IgD-negative memory B cell (primary cell): Measurements from ENCODE around the gene LEPR. TPM values are rescaled to one million over a fixed set of nuclear protein-coding genes. Genes with fewer than 3 reads are reported as not detected.
A peak's percentile ranks its signal among the peaks of the same experiment; 100 is the strongest.
"Not testable (repeated sequence)": the region's sequence is repeated elsewhere in the genome, so short reads cannot be mapped to it uniquely, and the experiment has no call there.

Experiments used
- H3K27ac Mint-ChIP-seq, 3 donors: one replicate each; pipeline ENCODE4 v1.8.0; 2020 to 2022; ENCODE audit warnings: mild to moderate bottlenecking in 3 of 3, mixed read lengths in 3 of 3, moderate library complexity in 1 of 3
- H3K27me3 Mint-ChIP-seq: one replicate; pipeline ENCODE4 v1.8.0; 2021; ENCODE audit warnings: mixed read lengths
- H3K36me3 Mint-ChIP-seq: one replicate; pipeline ENCODE4 v1.8.0; 2020; ENCODE audit warnings: mild to moderate bottlenecking, mixed read lengths
- H3K4me1 Mint-ChIP-seq, 3 donors: one replicate each; pipeline ENCODE4 v1.8.0; 2020 to 2022; ENCODE audit warnings: mixed read lengths in 3 of 3, mild to moderate bottlenecking in 1 of 3
- H3K4me3 Mint-ChIP-seq, 4 donors: one replicate each; pipeline ENCODE4 v1.8.0; 2020 to 2022; ENCODE audit warnings: mild to moderate bottlenecking in 4 of 4, mixed read lengths in 4 of 4, moderate library complexity in 3 of 4
- H3K9me3 Mint-ChIP-seq, 3 donors: one replicate each; pipeline ENCODE4 v1.8.0; 2020 to 2021; ENCODE audit warnings: mixed read lengths in 3 of 3, mild to moderate bottlenecking in 1 of 3
- polyA plus RNA-seq: library from polyadenylated mRNA; unstranded; fragments of 300-500 nt; fragmentation: Illumina TruSeq; gene quantifications from one replicate; pipeline ENCODE4 v1.2.3, GENCODE V29; 2021

The LEPR gene
- polyA plus RNA-seq, 1 donor from 2014 or later, result 0.40 TPM

DNA sequence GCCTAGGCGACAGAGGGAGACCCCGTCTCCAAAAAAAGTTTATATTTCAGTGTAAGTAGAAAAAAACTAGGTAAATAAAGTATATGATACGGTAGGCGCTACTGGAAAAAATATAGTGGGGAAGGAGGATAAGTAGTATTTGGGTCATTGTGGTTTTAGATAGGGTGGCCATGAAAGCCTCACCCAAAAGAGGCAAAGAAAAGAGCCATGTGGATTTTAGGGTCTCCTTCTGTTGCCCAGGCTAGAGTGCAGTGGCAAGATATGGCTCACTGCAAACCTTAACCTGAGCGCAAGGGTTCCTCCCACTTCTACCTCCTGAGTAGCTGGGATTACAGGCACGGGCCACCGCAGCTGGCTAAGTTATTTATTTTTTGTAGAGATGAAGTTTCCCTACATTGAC is 17.1 kb downstream of the LEPR start:
- Mint-ChIP-seq H3K27ac (no peak overlapping the region), H3K9me3 (no peaks in the 10 kb centered on the region), H3K27me3 (peaks cover 3% of the 10 kb centered on the region), H3K36me3 (peaks cover 6% of the 10 kb centered on the region), H3K4me3 (no peak overlapping the region), H3K4me1 (no peaks in the 10 kb centered on the region)

DNA sequence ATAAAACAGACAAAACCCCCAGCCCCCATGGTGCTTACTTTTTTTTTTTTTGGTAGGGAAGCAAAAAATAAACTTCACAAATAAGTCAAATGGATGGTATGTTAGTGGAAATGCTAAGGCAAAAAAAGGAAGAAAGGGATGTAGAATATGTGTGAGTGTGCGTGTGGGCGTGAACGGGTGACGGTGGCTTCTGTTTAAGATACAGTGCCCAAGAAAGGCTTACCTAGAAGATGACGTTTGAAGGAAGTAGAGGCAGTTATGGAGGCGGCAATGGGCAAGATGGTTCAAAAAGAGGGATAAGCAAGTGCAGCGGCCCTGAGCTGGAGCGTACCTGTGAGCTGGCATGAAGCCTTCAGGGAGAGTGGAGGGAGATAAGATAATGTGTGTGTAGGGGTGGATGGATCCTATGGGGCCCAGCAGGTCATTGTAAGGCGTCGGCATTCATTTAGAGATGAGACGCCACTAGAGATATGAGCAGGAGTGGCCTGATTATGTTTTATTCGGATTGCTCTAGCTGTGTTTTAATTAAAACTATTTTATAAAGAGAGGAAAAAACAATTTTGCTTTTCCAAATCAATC is 19.9 kb downstream of the LEPR start:
- Mint-ChIP-seq H3K27ac (peak overlapping the region in 1 of 3 donors; percentile 51), H3K27me3 (peaks cover 3% of the 10 kb centered on the region), H3K36me3 (peaks cover 2% of the 10 kb centered on the region), H3K9me3 (no peaks in the 10 kb centered on the region), H3K4me1 (no peaks in the 10 kb centered on the region), H3K4me3 (peak overlapping the region in 1 of 4 donors; percentile 76)

- Mint-ChIP-seq H3K36me3 (peaks cover 2% of the 10 kb centered on the region), H3K4me3 (no peak overlapping the region), H3K9me3 (no peaks in the 10 kb centered on the region), H3K27me3 (peaks cover 3% of the 10 kb centered on the region), H3K4me1 (no peaks in the 10 kb centered on the region), H3K27ac (peak overlapping the region in 1 of 3 donors; percentile 51)
These were observed 20.4 kb downstream of the LEPR start for GRCh38 chr1:65440915-65441314.

DNA sequence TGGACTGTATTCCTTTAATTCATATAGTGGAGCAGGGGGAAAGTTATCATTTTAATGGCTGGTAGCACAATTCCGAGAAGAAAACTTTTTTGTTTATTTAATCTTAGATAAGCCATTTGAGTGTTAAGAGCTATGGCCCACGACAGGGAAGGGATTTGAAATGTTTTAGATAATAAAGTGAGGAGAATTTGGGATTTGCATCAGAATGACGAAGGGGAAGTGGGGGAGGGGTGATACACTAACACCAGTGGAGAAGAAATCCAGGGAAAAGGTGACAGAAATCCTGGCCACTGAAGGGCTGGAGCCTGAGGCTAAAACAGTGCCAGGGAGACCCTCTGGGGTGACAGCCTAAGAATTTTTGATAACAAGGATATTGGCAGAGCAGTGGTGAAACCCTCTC is 21.0 kb downstream of the LEPR start:
- H3K27ac Mint-ChIP-seq, result no peak overlapping the region
- H3K9me3 Mint-ChIP-seq, result peaks cover 0 to under 1% (median 0%) of the 10 kb centered on the region in 3 donors
- H3K27me3 Mint-ChIP-seq, result peaks cover 3% of the 10 kb centered on the region
- no peaks in the 10 kb centered on the region for H3K4me1 Mint-ChIP-seq
- H3K4me3 Mint-ChIP-seq, result no peak overlapping the region
- peaks cover 2% of the 10 kb centered on the region for H3K36me3 Mint-ChIP-seq

DNA sequence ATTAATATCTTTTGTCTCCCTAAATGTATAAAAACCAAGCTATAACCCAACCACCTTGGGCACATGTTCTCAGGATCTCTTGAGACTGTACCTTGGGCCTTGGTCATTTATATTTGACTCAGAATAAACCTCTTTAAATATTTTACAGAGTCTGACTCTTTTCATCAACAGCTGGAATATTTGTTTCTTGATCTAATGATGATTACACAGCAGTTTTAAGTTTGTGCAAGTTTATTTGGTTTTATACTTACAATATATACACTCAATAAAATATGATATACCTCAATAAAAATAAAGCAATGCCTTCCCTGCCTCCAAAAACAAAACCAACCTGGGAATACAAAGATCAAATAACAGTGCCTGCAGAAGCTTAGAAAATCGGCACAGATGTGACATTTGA is 22.0 kb downstream of the LEPR start:
- H3K9me3 Mint-ChIP-seq, result peaks cover 0 to 2% (median 0%) of the 10 kb centered on the region in 3 donors
- peaks cover 2% of the 10 kb centered on the region for H3K36me3 Mint-ChIP-seq
- peaks cover 3% of the 10 kb centered on the region for H3K27me3 Mint-ChIP-seq
- no peak overlapping the region for H3K27ac Mint-ChIP-seq
- no peaks in the 10 kb centered on the region for H3K4me1 Mint-ChIP-seq
- no peak overlapping the region for H3K4me3 Mint-ChIP-seq

DNA sequence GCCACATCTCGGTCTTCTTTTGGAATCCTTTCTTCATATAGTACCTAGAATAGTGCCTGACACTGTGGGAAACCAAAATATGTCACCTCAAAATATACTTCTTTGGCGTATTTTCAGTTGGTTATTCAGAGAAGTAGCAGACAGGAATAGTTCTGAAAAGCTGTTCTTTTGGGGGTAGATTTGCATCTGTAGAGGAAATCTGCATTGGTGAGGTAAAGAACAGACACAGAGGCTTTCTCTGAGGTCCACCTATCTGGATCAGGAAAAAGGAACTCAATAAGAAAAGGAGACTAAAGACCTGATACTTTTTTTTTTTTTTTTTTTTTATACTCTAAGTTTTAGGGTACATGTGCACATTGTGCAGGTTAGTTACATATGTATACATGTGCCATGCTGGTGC is 23.2 kb downstream of the LEPR start:
- Mint-ChIP-seq H3K27me3 (peaks cover 3% of the 10 kb centered on the region), H3K4me1 (no peaks in the 10 kb centered on the region), H3K9me3 (peaks cover 0 to 2% (median 0%) of the 10 kb centered on the region in 3 donors), H3K27ac (no peak overlapping the region), H3K36me3 (no peaks in the 10 kb centered on the region), H3K4me3 (no peak overlapping the region)

DNA sequence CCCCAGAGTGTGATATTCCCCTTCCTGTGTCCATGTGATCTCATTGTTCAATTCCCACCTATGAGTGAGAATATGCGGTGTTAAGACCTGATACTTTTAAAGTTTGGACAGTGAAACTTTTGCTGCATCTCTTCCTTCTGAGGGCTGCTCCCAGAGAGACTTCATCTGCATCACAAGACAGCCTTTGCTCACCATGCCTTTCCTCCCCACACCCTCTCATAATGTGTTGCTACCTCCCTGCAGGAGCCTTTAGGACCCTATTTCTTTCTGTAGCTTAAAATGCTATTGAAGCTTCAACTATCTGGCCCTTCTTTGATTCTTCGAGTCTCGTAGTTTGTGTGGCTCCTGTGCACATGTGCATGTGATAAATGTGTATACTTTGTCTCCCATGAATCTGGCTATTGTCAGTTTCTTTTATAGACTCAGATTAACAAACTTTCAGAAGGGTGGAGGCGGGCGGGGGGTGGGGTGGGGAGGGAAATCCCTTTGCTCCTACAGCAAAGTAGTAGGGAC is 23.7 kb downstream of the LEPR start:
- Mint-ChIP-seq H3K9me3 (peaks cover 0 to 2% (median 0%) of the 10 kb centered on the region in 3 donors), H3K36me3 (no peaks in the 10 kb centered on the region), H3K4me3 (no peak overlapping the region), H3K27ac (no peak overlapping the region), H3K4me1 (no peaks in the 10 kb centered on the region), H3K27me3 (peaks cover 3% of the 10 kb centered on the region)

DNA sequence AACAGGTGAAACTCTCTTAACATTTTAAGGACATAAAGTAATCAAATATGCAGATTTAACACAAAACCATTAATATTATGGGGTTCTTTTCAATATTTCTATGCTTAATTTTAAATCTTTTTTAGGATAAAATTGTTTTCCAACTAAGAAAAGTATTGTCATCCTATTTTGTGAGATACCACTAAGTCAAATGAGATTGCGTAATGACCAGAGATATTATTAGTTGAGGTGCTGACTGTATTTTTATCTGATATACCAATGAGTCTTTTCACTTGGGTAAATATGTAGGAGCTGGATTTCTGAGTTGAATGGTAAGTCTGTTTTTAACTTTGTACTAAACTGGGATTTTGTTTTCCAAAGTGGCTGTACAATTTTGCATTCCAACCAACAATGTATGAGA is 25.4 kb downstream of the LEPR start:
- no peak overlapping the region for H3K4me3 Mint-ChIP-seq
- peaks cover 0 to 2% (median 0%) of the 10 kb centered on the region in 3 donors for H3K9me3 Mint-ChIP-seq
- no peaks in the 10 kb centered on the region for H3K4me1 Mint-ChIP-seq
- H3K36me3 Mint-ChIP-seq, result no peaks in the 10 kb centered on the region
- no peaks in the 10 kb centered on the region for H3K27me3 Mint-ChIP-seq
- H3K27ac Mint-ChIP-seq, result no peak overlapping the region

- no peaks in the 10 kb centered on the region for H3K36me3 Mint-ChIP-seq
- H3K27me3 Mint-ChIP-seq, result peaks cover 2% of the 10 kb centered on the region
- H3K27ac Mint-ChIP-seq, result no peak overlapping the region
- no peak overlapping the region for H3K4me3 Mint-ChIP-seq
- no peaks in the 10 kb centered on the region for H3K4me1 Mint-ChIP-seq
- H3K9me3 Mint-ChIP-seq, result peaks cover 0 to 2% (median 0%) of the 10 kb centered on the region in 3 donors
These were observed 28.9 kb downstream of the LEPR start for GRCh38 chr1:65449214-65449823.

DNA sequence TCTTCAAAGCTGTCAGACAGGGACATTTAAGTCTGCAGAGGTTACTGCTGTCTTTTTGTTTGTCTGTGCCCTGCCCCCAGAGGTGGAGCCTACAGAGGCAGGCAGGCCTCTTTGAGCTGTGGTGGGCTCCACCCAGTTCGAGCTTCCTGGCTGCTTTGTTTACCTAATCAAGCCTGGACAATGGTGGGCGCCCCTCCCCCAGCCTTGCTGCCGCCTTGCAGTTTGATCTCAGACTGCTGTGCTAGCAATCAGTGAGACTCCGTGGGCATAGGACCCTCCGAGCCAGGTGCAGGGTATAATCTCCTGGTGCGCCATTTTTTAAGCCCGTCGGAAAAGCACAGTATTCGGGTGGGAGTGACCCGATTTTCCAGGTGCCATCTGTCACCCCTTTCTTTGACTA is 35.2 kb downstream of the LEPR start:
- not testable (repeated sequence) for H3K36me3 Mint-ChIP-seq, H3K27me3 Mint-ChIP-seq, H3K4me1 Mint-ChIP-seq, H3K9me3 Mint-ChIP-seq, H3K27ac Mint-ChIP-seq, H3K4me3 Mint-ChIP-seq

GRCh38 chr1:65456481-65456880 is 36.0 kb downstream of the LEPR start:
- H3K36me3 Mint-ChIP-seq, result peaks cover 2% of the 10 kb centered on the region
- H3K27me3 Mint-ChIP-seq, result peaks cover 4% of the 10 kb centered on the region
- no peak overlapping the region for H3K4me3 Mint-ChIP-seq
- peaks cover 0 to 5% (median 3%) of the 10 kb centered on the region in 3 donors for H3K4me1 Mint-ChIP-seq
- no peak overlapping the region for H3K27ac Mint-ChIP-seq
- peaks cover 4 to 6% (median 6%) of the 10 kb centered on the region in 3 donors for H3K9me3 Mint-ChIP-seq

GRCh38 chr1:65457868-65458267 is 37.4 kb downstream of the LEPR start:
- H3K4me1 Mint-ChIP-seq, result peaks cover 0 to 5% (median 3%) of the 10 kb centered on the region in 3 donors
- peaks cover 4% of the 10 kb centered on the region for H3K27me3 Mint-ChIP-seq
- no peak overlapping the region for H3K27ac Mint-ChIP-seq
- peaks cover 2% of the 10 kb centered on the region for H3K36me3 Mint-ChIP-seq
- H3K4me3 Mint-ChIP-seq, result no peak overlapping the region
- peaks cover 6% of the 10 kb centered on the region in 3 donors for H3K9me3 Mint-ChIP-seq

DNA sequence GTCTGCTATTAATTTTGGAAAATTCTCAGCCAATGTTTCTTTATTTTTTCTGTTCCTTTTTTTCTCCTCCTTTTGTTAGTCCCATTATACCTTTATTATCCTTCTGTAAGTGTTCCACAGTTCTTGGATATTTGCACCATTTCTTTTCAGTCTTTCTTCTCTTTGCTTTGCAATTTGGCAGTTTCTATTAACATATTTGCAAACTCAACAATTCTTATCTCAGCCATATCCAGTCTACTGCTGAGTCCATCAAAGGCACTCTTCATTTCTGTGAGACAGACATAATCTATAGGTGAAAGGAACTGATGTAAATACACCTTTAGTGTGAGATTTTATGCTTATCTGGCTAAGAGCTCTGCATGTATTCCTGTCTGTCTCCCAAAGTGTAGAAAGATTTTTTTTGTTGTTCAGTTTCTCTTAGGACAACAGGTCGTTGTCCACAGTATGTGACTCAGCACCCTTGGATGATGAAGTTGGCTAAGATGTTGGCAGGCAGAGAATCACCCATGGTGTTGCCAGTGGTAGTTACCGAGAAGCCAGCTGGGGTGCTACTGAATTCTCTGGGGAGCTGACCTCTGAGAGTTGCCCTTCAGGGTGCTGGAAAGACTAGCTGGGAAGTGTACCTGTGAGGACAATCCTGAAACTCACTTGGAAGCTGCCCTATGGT is 38.4 kb downstream of the LEPR start:
- peaks cover 0 to 5% (median 3%) of the 10 kb centered on the region in 3 donors for H3K4me1 Mint-ChIP-seq
- peaks cover 6 to 12% (median 6%) of the 10 kb centered on the region in 3 donors for H3K9me3 Mint-ChIP-seq
- H3K4me3 Mint-ChIP-seq, result no peak overlapping the region
- H3K36me3 Mint-ChIP-seq, result peaks cover 2% of the 10 kb centered on the region
- peaks cover 2% of the 10 kb centered on the region for H3K27me3 Mint-ChIP-seq
- H3K27ac Mint-ChIP-seq, result peak overlapping the region in 1 of 3 donors; percentile 16

GRCh38 chr1:65459397-65459768 is 38.9 kb downstream of the LEPR start:
- Mint-ChIP-seq H3K36me3 (peaks cover 2% of the 10 kb centered on the region), H3K27me3 (peaks cover 2% of the 10 kb centered on the region), H3K9me3 (peaks cover 6 to 12% (median 6%) of the 10 kb centered on the region in 3 donors)

DNA sequence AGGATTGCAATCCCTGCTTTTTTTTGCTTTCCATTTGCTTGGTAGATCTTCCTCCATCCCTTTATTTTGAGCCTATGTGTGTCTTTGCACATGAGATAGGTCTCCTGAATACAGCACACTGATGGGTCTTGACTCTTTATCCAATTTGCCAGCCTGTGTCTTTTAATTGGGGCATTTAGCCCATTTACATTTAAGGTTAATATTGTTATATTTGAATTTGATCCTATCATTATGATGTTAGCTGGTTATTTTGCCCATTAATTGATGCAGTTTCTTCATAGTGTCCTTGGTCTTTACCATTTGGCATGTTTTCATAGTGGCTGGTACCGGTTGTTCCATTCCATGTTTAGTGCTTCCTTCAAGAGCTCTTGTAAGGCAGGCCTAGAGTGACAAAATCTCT is 45.4 kb downstream of the LEPR start:
- not testable (repeated sequence) for H3K36me3 Mint-ChIP-seq, H3K27me3 Mint-ChIP-seq, H3K9me3 Mint-ChIP-seq, H3K4me1 Mint-ChIP-seq, H3K27ac Mint-ChIP-seq, H3K4me3 Mint-ChIP-seq

More at GRCh38 chr1:65459397-65459768, 38.9 kb downstream of the LEPR start:
- Mint-ChIP-seq H3K27ac (no peak overlapping the region), H3K4me3 (peak overlapping the region in 1 of 4 donors; percentile 40), H3K4me1 (peaks cover 0 to 5% (median 3%) of the 10 kb centered on the region in 3 donors)
